HepG2 (cell line): ENCODE measurements around the gene FXYD5. TPM values are rescaled to one million over a fixed set of nuclear protein-coding genes. Genes with fewer than 3 reads are reported as not detected.

ENCODE experiments used
- HHEX ChIP-seq: IDR thresholded peaks from 2 replicates; pipeline ENCODE4 v1.6.1; 2016; ENCODE audit warnings: control low read depth
- KLF6 ChIP-seq: IDR thresholded peaks from 2 replicates; pipeline ENCODE4 v1.8.0; 2016; ENCODE audit warnings: missing biosample characterization, missing genetic modification reagents
- MAFF ChIP-seq: IDR thresholded peaks from 2 replicates; pipeline ENCODE4 v1.6.1; 2011; ENCODE audit warnings: low read depth, low read length, improper control_type of control experiment
- MAZ ChIP-seq, 2 experiments: sonication (generic) in 1 of 2; formaldehyde crosslinking in 1 of 2; IDR thresholded peaks; 2 replicates each; pipeline versions ENCODE4 v1.5.0 to v1.6.1; 2012 to 2020; ENCODE audit warnings: low read depth in 2 of 2, mild to moderate bottlenecking in 2 of 2, borderline replicate concordance in 1 of 2, improper control_type of control experiment in 1 of 2, low read length in 1 of 2, missing genetic modification reagents in 1 of 2, moderate library complexity in 1 of 2
- PAX8 ChIP-seq: sonication (generic); formaldehyde crosslinking; IDR thresholded peaks from 2 replicates; pipeline ENCODE4 v1.8.0; 2022; ENCODE audit warnings: mild to moderate bottlenecking, missing genetic modification reagents, borderline replicate concordance
- RXRB ChIP-seq: IDR thresholded peaks from 2 replicates; pipeline ENCODE4 v1.6.1; 2016; ENCODE audit warnings: borderline replicate concordance, missing genetic modification reagents, missing compliant biosample characterization
- TFAP4 ChIP-seq: sonication (generic); IDR thresholded peaks from 2 replicates; pipeline ENCODE4 v1.6.1; 2016; ENCODE audit warnings: low read depth, borderline replicate concordance
- ZNF432 ChIP-seq: sonication (generic); formaldehyde crosslinking; IDR thresholded peaks from 2 replicates; pipeline ENCODE4 v1.5.0; 2020; ENCODE audit warnings: missing genetic modification reagents, mild to moderate bottlenecking, borderline replicate concordance
- ZNF577 ChIP-seq: sonication (generic); formaldehyde crosslinking; IDR thresholded peaks from 2 replicates; pipeline ENCODE4 v1.4.0; 2020; ENCODE audit warnings: mild to moderate bottlenecking, low read depth, missing genetic modification reagents, borderline replicate concordance
- polyA plus RNA-seq, 8 experiments: library from polyadenylated mRNA; depleted of rRNA in 3 of 8; stranded (reverse) in 7 of 8; unstranded in 1 of 8; fragments of >200 nt; fragmentation: Illumina TruSeq in 4 of 8; extraction: Trizol in 4 of 8; gene quantifications; 2 replicates each; pipeline versions ENCODE4 v1.2.1 to v1.2.3, GENCODE V29; 2011 to 2016; ENCODE audit warnings: low read depth in 4 of 8, missing spikeins in 1 of 8, mixed read lengths in 1 of 8; ENCODE audit not compliant: insufficient read depth in 1 of 8
- total RNA-seq, 5 experiments: library from RNA; depleted of rRNA; stranded (reverse); fragments of >200 nt; fragmentation: Illumina TruSeq; extraction: Trizol; gene quantifications; 2 replicates each; pipeline ENCODE4 v1.2.3, GENCODE V29; 2016; ENCODE audit warnings: low read depth in 1 of 5
- TF ChIP-seq, protein P1 (sequence below): sonication (generic); formaldehyde crosslinking; IDR thresholded peaks from 2 replicates; pipeline ENCODE4 v1.4.0; 2020; ENCODE audit warnings: missing genetic modification reagents, borderline replicate concordance
- TF ChIP-seq, protein P2 (sequence below): sonication (generic); formaldehyde crosslinking; IDR thresholded peaks from 2 replicates; pipeline ENCODE4 v1.4.0; 2020; ENCODE audit warnings: missing genetic modification reagents, borderline replicate concordance
- TF ChIP-seq, protein P3 (sequence below): sonication (generic); formaldehyde crosslinking; IDR thresholded peaks from 2 replicates; pipeline ENCODE4; 2020; ENCODE audit warnings: missing genetic modification reagents, mild to moderate bottlenecking, borderline replicate concordance
- TF ChIP-seq, protein P4 (sequence below), 2 experiments: IDR thresholded peaks; 2 replicates each; pipeline ENCODE4 v1.6.1; 2011 to 2012; ENCODE audit warnings: low read length in 2 of 2, borderline replicate concordance in 1 of 2, low read depth in 1 of 2, mild to moderate bottlenecking in 1 of 2, moderate library complexity in 1 of 2

Gene FXYD5
- total and polyA plus RNA-seq, 2 of the 13 experiments (the other 11 are each of a cell fraction or from before 2014, with no cell fraction given) = 0.65 TPM; not detected in 1

GRCh38 chr19:35136977-35137702 is 17.4 kb upstream of the FXYD5 start (continued):
- TF ChIP-seq, protein P1, sequence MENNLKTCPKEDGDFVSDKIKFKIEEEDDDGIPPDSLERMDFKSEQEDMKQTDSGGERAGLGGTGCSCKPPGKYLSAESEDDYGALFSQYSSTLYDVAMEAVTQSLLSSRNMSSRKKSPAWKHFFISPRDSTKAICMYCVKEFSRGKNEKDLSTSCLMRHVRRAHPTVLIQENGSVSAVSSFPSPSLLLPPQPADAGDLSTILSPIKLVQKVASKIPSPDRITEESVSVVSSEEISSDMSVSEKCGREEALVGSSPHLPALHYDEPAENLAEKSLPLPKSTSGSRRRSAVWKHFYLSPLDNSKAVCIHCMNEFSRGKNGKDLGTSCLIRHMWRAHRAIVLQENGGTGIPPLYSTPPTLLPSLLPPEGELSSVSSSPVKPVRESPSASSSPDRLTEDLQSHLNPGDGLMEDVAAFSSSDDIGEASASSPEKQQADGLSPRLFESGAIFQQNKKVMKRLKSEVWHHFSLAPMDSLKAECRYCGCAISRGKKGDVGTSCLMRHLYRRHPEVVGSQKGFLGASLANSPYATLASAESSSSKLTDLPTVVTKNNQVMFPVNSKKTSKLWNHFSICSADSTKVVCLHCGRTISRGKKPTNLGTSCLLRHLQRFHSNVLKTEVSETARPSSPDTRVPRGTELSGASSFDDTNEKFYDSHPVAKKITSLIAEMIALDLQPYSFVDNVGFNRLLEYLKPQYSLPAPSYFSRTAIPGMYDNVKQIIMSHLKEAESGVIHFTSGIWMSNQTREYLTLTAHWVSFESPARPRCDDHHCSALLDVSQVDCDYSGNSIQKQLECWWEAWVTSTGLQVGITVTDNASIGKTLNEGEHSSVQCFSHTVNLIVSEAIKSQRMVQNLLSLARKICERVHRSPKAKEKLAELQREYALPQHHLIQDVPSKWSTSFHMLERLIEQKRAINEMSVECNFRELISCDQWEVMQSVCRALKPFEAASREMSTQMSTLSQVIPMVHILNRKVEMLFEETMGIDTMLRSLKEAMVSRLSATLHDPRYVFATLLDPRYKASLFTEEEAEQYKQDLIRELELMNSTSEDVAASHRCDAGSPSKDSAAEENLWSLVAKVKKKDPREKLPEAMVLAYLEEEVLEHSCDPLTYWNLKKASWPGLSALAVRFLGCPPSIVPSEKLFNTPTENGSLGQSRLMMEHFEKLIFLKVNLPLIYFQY (CRISPR knock-in tag) = no peak
- TF ChIP-seq ZNF432 (CRISPR knock-in tag) = no peak
- TF ChIP-seq, protein P2, sequence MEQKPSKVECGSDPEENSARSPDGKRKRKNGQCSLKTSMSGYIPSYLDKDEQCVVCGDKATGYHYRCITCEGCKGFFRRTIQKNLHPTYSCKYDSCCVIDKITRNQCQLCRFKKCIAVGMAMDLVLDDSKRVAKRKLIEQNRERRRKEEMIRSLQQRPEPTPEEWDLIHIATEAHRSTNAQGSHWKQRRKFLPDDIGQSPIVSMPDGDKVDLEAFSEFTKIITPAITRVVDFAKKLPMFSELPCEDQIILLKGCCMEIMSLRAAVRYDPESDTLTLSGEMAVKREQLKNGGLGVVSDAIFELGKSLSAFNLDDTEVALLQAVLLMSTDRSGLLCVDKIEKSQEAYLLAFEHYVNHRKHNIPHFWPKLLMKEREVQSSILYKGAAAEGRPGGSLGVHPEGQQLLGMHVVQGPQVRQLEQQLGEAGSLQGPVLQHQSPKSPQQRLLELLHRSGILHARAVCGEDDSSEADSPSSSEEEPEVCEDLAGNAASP (CRISPR knock-in tag) = peak; percentile 60; the same call in 1 of the 2 replicates
- TF ChIP-seq KLF6 = no peak
- TF ChIP-seq RXRB (CRISPR knock-in tag) = peak; percentile 86; the same call in 1 of the 2 replicates
- TF ChIP-seq, protein P3, sequence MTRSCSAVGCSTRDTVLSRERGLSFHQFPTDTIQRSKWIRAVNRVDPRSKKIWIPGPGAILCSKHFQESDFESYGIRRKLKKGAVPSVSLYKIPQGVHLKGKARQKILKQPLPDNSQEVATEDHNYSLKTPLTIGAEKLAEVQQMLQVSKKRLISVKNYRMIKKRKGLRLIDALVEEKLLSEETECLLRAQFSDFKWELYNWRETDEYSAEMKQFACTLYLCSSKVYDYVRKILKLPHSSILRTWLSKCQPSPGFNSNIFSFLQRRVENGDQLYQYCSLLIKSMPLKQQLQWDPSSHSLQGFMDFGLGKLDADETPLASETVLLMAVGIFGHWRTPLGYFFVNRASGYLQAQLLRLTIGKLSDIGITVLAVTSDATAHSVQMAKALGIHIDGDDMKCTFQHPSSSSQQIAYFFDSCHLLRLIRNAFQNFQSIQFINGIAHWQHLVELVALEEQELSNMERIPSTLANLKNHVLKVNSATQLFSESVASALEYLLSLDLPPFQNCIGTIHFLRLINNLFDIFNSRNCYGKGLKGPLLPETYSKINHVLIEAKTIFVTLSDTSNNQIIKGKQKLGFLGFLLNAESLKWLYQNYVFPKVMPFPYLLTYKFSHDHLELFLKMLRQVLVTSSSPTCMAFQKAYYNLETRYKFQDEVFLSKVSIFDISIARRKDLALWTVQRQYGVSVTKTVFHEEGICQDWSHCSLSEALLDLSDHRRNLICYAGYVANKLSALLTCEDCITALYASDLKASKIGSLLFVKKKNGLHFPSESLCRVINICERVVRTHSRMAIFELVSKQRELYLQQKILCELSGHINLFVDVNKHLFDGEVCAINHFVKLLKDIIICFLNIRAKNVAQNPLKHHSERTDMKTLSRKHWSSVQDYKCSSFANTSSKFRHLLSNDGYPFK (CRISPR knock-in tag) = no peak
- no peak for TF ChIP-seq MAZ (IDR thresholded peaks at IDR 0.05; ENCODE audit: borderline replicate concordance, low read depth, low read length)
- no peak for TF ChIP-seq MAZ (CRISPR knock-in tag; IDR thresholded peaks at IDR 0.05; ENCODE audit: low read depth)
- TF ChIP-seq HHEX (CRISPR knock-in tag) = no peak
- no peak for TF ChIP-seq PAX8 (CRISPR knock-in tag)
- TF ChIP-seq, protein P4, sequence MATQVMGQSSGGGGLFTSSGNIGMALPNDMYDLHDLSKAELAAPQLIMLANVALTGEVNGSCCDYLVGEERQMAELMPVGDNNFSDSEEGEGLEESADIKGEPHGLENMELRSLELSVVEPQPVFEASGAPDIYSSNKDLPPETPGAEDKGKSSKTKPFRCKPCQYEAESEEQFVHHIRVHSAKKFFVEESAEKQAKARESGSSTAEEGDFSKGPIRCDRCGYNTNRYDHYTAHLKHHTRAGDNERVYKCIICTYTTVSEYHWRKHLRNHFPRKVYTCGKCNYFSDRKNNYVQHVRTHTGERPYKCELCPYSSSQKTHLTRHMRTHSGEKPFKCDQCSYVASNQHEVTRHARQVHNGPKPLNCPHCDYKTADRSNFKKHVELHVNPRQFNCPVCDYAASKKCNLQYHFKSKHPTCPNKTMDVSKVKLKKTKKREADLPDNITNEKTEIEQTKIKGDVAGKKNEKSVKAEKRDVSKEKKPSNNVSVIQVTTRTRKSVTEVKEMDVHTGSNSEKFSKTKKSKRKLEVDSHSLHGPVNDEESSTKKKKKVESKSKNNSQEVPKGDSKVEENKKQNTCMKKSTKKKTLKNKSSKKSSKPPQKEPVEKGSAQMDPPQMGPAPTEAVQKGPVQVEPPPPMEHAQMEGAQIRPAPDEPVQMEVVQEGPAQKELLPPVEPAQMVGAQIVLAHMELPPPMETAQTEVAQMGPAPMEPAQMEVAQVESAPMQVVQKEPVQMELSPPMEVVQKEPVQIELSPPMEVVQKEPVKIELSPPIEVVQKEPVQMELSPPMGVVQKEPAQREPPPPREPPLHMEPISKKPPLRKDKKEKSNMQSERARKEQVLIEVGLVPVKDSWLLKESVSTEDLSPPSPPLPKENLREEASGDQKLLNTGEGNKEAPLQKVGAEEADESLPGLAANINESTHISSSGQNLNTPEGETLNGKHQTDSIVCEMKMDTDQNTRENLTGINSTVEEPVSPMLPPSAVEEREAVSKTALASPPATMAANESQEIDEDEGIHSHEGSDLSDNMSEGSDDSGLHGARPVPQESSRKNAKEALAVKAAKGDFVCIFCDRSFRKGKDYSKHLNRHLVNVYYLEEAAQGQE (IDR thresholded peaks at IDR 0.05; ENCODE audit: borderline replicate concordance in 1 of 2, low read depth in 1 of 2, low read length in 2 of 2) = no peak
- TF ChIP-seq MAFF = no peak
- TF ChIP-seq ZNF577 (CRISPR knock-in tag) = no peak
- peak; percentile 22; the same call in 1 of the 2 replicates for TF ChIP-seq TFAP4
